H1 (cell line): ENCODE data around the gene FAM237A. TPM values are rescaled to one million over a fixed set of nuclear protein-coding genes. Genes with fewer than 3 reads are reported as not detected.

Experiments
- CTCF ChIA-PET: fragments of 300-600 bp; sonication (Branson Sonifier 250); formaldehyde crosslinking; loops from one replicate; lab custom pipeline; 2021; ENCODE audit not compliant: partially characterized antibody; lab: Charles Lee
- POLR2A ChIA-PET: fragments of 300-600 bp; sonication (Branson Sonifier 250); formaldehyde crosslinking; loops from one replicate; lab custom pipeline; 2021; ENCODE audit warnings: inconsistent platforms; ENCODE audit not compliant: partially characterized antibody; lab: Charles Lee
- DNase-seq, 2 experiments: peaks; one replicate each; pipeline versions ENCODE4 v3.0.0 to v3.0.0-alpha.2; 2010 to 2022; ENCODE audit warnings: low spot score in 2 of 2, low read depth in 1 of 2, mixed read lengths in 1 of 2
- FAIRE-seq: peaks from 2 replicates; lab custom pipeline; 2011; peaks lifted over from hg19 to GRCh38; lab: Jason Lieb, UNC
- H2AFZ ChIP-seq: 2 replicates; pipeline ENCODE4 v1.8.1; 2012; ENCODE audit warnings: low read length, inconsistent platforms
- H2AK5ac ChIP-seq: 2 replicates; pipeline ENCODE4 v1.6.1; 2013; ENCODE audit warnings: low read depth, low read length
- H2BK120ac ChIP-seq: replicated peaks from 2 replicates; pipeline ENCODE3; 2013; ENCODE audit warnings: low read depth, low read length, inconsistent platforms
- H2BK12ac ChIP-seq: 2 replicates; pipeline ENCODE4 v1.6.1; 2013; ENCODE audit warnings: low read depth, low read length
- H2BK15ac ChIP-seq: 2 replicates; pipeline ENCODE4 v1.6.1; 2013; ENCODE audit warnings: low read length
- H2BK20ac ChIP-seq: 2 replicates; pipeline ENCODE4 v1.6.1; 2013; ENCODE audit warnings: low read length
- H2BK5ac ChIP-seq: 2 replicates; pipeline ENCODE4 v1.6.1; 2013; ENCODE audit warnings: low read depth, low read length
- H3K14ac ChIP-seq: 2 replicates; pipeline ENCODE4 v1.6.1; 2013; ENCODE audit warnings: inconsistent platforms; ENCODE audit not compliant: insufficient read length
- H3K18ac ChIP-seq: 2 replicates; pipeline ENCODE4 v1.6.1; 2013; ENCODE audit warnings: low read length; ENCODE audit errors: extremely low read depth
- H3K23ac ChIP-seq: 2 replicates; pipeline ENCODE4 v1.6.1; 2013; ENCODE audit warnings: inconsistent platforms; ENCODE audit not compliant: insufficient read length
- H3K23me2 ChIP-seq: 2 replicates; pipeline ENCODE4 v1.6.1; 2013; ENCODE audit warnings: low read depth, low read length
- H3K27ac ChIP-seq: 2 replicates; pipeline ENCODE4 v1.6.1; 2011; ENCODE audit warnings: low read depth, low read length, inconsistent platforms
- H3K27me3 ChIP-seq, 4 experiments: replicated peaks in 1 of 4; 1 replicate in 1 of 4; 2 replicates in 3 of 4; pipeline versions ENCODE4 v1.6.1 to v1.8.1; 2011 to 2013; ENCODE audit warnings: low read length in 3 of 4, mild to moderate bottlenecking in 3 of 4, inconsistent platforms in 2 of 4, mixed read lengths in 2 of 4, moderate library complexity in 1 of 4; ENCODE audit not compliant: control insufficient read depth in 3 of 4, insufficient read depth in 3 of 4; ENCODE audit errors: extremely low read depth in 1 of 4
- H3K36me3 ChIP-seq, 4 experiments: 2 replicates each; pipeline versions ENCODE4 v1.6.1 to v1.8.1; 2011 to 2013; ENCODE audit warnings: mild to moderate bottlenecking in 4 of 4, low read length in 3 of 4, moderate library complexity in 2 of 4, control low read depth in 1 of 4, inconsistent platforms in 1 of 4; ENCODE audit not compliant: insufficient read depth in 4 of 4, control insufficient read depth in 2 of 4
- H3K4ac ChIP-seq: replicated peaks from 2 replicates; pipeline ENCODE3; 2013; ENCODE audit warnings: low read length, low read depth, mixed read lengths, inconsistent platforms; ENCODE audit not compliant: insufficient read length
- H3K4me1 ChIP-seq, 4 experiments: replicated peaks in 1 of 4; 1 replicate in 1 of 4; 2 replicates in 3 of 4; pipeline versions ENCODE4 v1.6.1 to v1.8.1; 2011 to 2013; ENCODE audit warnings: low read length in 3 of 4, inconsistent platforms in 2 of 4, mixed read lengths in 1 of 4; ENCODE audit not compliant: insufficient read depth in 4 of 4, control insufficient read depth in 3 of 4
- H3K4me2 ChIP-seq, 2 experiments: 2 replicates each; pipeline versions ENCODE4 v1.6.1 to v1.8.1; 2011 to 2013; ENCODE audit warnings: low read depth in 2 of 2, low read length in 2 of 2, control low read depth in 1 of 2, inconsistent platforms in 1 of 2, mild to moderate bottlenecking in 1 of 2; ENCODE audit not compliant: insufficient read depth in 1 of 2
- H3K4me3 ChIP-seq, 4 experiments: fragments of 200-600, 300-600 bp in 1 of 4; sonication (generic), shearing (Covaris generic), sonication (Bioruptor Twin) in 1 of 4; 2 replicates each; pipeline versions ENCODE4 v1.5.1 to v1.8.1; 2011 to 2016; ENCODE audit warnings: low read length in 4 of 4, low read depth in 3 of 4, control low read depth in 2 of 4, inconsistent platforms in 2 of 4, mild to moderate bottlenecking in 2 of 4, mixed read lengths in 1 of 4, moderate library complexity in 1 of 4; ENCODE audit not compliant: insufficient read depth in 2 of 4; ENCODE audit errors: extremely low read depth in 1 of 4
- H3K56ac ChIP-seq: replicated peaks from 2 replicates; pipeline ENCODE3; 2013; ENCODE audit warnings: low read depth, mild to moderate bottlenecking, mixed read lengths, low read length, inconsistent platforms; ENCODE audit not compliant: insufficient read length
- H3K79me1 ChIP-seq: 2 replicates; pipeline ENCODE4 v1.6.1; 2013; ENCODE audit warnings: low read depth, low read length, control low read depth
- H3K79me2 ChIP-seq, 2 experiments: 2 replicates each; pipeline versions ENCODE4 v1.6.1 to v1.8.1; 2012 to 2013; ENCODE audit warnings: low read length in 2 of 2, mild to moderate bottlenecking in 2 of 2, inconsistent platforms in 1 of 2; ENCODE audit not compliant: insufficient read depth in 2 of 2, control insufficient read depth in 1 of 2
- H3K9ac ChIP-seq, 4 experiments: replicated peaks in 1 of 4; 1 replicate in 1 of 4; 2 replicates in 3 of 4; pipeline versions ENCODE4 v1.6.1 to v1.8.1; 2011 to 2013; ENCODE audit warnings: low read depth in 3 of 4, low read length in 3 of 4, control low read depth in 2 of 4, mild to moderate bottlenecking in 2 of 4, moderate library complexity in 2 of 4, inconsistent platforms in 1 of 4; ENCODE audit errors: extremely low read depth in 1 of 4
- H3K9me3 ChIP-seq, 2 experiments: 2 replicates each; pipeline versions ENCODE4 v1.6.1 to v1.8.1; 2012 to 2013; ENCODE audit warnings: mild to moderate bottlenecking in 2 of 2, moderate library complexity in 2 of 2, control low read depth in 1 of 2, inconsistent platforms in 1 of 2, low read depth in 1 of 2, low read length in 1 of 2, mixed read lengths in 1 of 2; ENCODE audit not compliant: insufficient read depth in 2 of 2
- H4K20me1 ChIP-seq, 2 experiments: replicated peaks in 1 of 2; 2 replicates each; pipeline versions ENCODE3 to v1.8.1; 2011 to 2013; ENCODE audit warnings: inconsistent platforms in 2 of 2, low read length in 2 of 2, mild to moderate bottlenecking in 1 of 2; ENCODE audit not compliant: insufficient read depth in 2 of 2, control insufficient read depth in 1 of 2
- H4K5ac ChIP-seq: 2 replicates; pipeline ENCODE4 v1.6.1; 2013; ENCODE audit warnings: low read length, low read depth, mixed read lengths, inconsistent platforms; ENCODE audit not compliant: insufficient read length
- H4K8ac ChIP-seq: 2 replicates; pipeline ENCODE4 v1.8.0; 2013; ENCODE audit warnings: mild to moderate bottlenecking, moderate library complexity, low read length, inconsistent platforms; ENCODE audit not compliant: insufficient read depth; ENCODE audit errors: extremely low read depth
- H4K91ac ChIP-seq: replicated peaks from 2 replicates; pipeline ENCODE3; 2013; ENCODE audit warnings: low read length, mixed read lengths, inconsistent platforms; ENCODE audit not compliant: insufficient read length
- CBX5 ChIP-seq: fragments of 300-800, 300-1000 bp; sonication (generic); IDR thresholded peaks from 2 replicates; pipeline ENCODE4 v1.7.1; 2016; ENCODE audit warnings: antibody characterized with exemption, low read length, low read depth
- CBX8 ChIP-seq: fragments of 300-800, 300-1000 bp; sonication (generic); IDR thresholded peaks from 2 replicates; pipeline ENCODE4 v1.7.1; 2016; ENCODE audit warnings: low read depth, low read length, borderline replicate concordance
- CTCF ChIP-seq, 3 experiments: IDR thresholded peaks; 1 replicate in 2 of 3; 2 replicates in 1 of 3; pipeline versions ENCODE4 v1.5.1 to v1.6.1; 2011; ENCODE audit warnings: low read length in 3 of 3, mild to moderate bottlenecking in 3 of 3, inconsistent platforms in 2 of 3, low read depth in 1 of 3, moderate library complexity in 1 of 3; ENCODE audit not compliant: insufficient read depth in 1 of 3; ENCODE audit errors: control extremely low read depth in 1 of 3
- E2F6 ChIP-seq: IDR thresholded peaks from 2 replicates; pipeline ENCODE4 v1.6.1; 2012; ENCODE audit warnings: inconsistent platforms
- JUND ChIP-seq: IDR thresholded peaks from 2 replicates; pipeline ENCODE4 v1.6.1; 2011; ENCODE audit warnings: mild to moderate bottlenecking, improper control_type of control experiment, low read length
- RAD21 ChIP-seq, 2 experiments: IDR thresholded peaks in 1 of 2; conservative IDR thresholded peaks in 1 of 2; 2 replicates each; pipeline ENCODE4 v1.6.1; 2011; ENCODE audit warnings: low read depth in 2 of 2, low read length in 2 of 2, improper control_type of control experiment in 1 of 2, inconsistent platforms in 1 of 2, mild to moderate bottlenecking in 1 of 2, moderate library complexity in 1 of 2
- WGBS, 2 experiments: shearing (Covaris generic) in 1 of 2; methylation state at CpG; one replicate each; pipeline versions ENCODE4 v1.1.6 to v1.1.7; 2013 to 2015; ENCODE audit warnings: low lambda C conversion rate in 2 of 2, mixed read lengths in 2 of 2, inconsistent platforms in 1 of 2, low coverage in 1 of 2, missing lambda C conversion rate in 1 of 2; ENCODE audit not compliant: insufficient replicate concordance in 2 of 2, insufficient coverage in 1 of 2, insufficient read length in 1 of 2; ENCODE audit errors: extremely low coverage in 1 of 2, missing lambda C conversion rate in 1 of 2; 5-methylcytosine and 5-hydroxymethylcytosine counted together
- polyA plus RNA-seq, 7 experiments: library from polyadenylated mRNA; depleted of rRNA in 3 of 7; stranded (reverse) in 5 of 7; unstranded in 2 of 7; fragments of >200 nt in 5 of 7; fragments of 200-250 nt in 2 of 7; gene quantifications; 1 replicate in 5 of 7; 2 replicates in 1 of 7; 4 replicates in 1 of 7; pipeline versions ENCODE4 v1.2.1 to v1.2.3, GENCODE V29; 2011 to 2013; ENCODE audit warnings: missing spikeins in 2 of 7, mixed read lengths in 2 of 7
- total RNA-seq: library from RNA; stranded (reverse); fragmentation: NEBNext Ultra II Directional; extraction: Animal tissue kit (Norgen Biotek cat#: 25700); gene quantifications from 2 replicates; pipeline ENCODE4 v1.2.1, GENCODE V29; 2021

Gene FAM237A
- total and polyA plus RNA-seq, 2 of the 8 experiments (the other 6 are each of a cell fraction or from before 2014, with no cell fraction given) = not detected

- Histone ChIP-seq H3K9me3 (no peaks in the 10 kb centered on the region), H3K18ac (no peak overlapping the region), H4K91ac (no peak overlapping the region), H4K5ac (no peak overlapping the region), H3K27ac (no peak overlapping the region), H2BK5ac (no peak overlapping the region), H3K23ac (no peak overlapping the region), H3K56ac (no peak overlapping the region), H2BK12ac (no peak overlapping the region), H3K79me1 (no peaks in the 10 kb centered on the region), H3K14ac (no peak overlapping the region), H3K4me1 (no peaks in the 10 kb centered on the region), H3K4me3 (no peak overlapping the region), H3K9ac (no peak overlapping the region), H3K4me2 (no peak overlapping the region), H2BK15ac (no peak overlapping the region), H2BK120ac (no peak overlapping the region), H3K79me2 (no peaks in the 10 kb centered on the region), H2AK5ac (no peak overlapping the region), H3K23me2 (no peaks in the 10 kb centered on the region; the same call in 1 of the 2 replicates), H3K4ac (no peak overlapping the region), H3K27me3 (no peaks in the 10 kb centered on the region), H3K36me3 (no peaks in the 10 kb centered on the region), H4K8ac (no peak overlapping the region), H4K20me1 (no peaks in the 10 kb centered on the region), H2AFZ (no peak overlapping the region), H2BK20ac (no peak overlapping the region)
- DNase-seq = peak; percentile 7 to 50
- FAIRE-seq = peak; percentile 100
- 46% methylated on average over 5 of the region's 5 CpGs; no CpG with 5 or more reads in 1 of the 2 experiments for WGBS, 2 experiments
- CTCF ChIA-PET = interaction anchor here (2.4 to 6.6 kb wide), 2 partner anchors 10 to 88 kb away, joined by 9 to 78 read pairs; no protein-coding TSS in a partner anchor
- TF ChIP-seq E2F6 (no peak), JUND (no peak), CBX5 (no peak), RAD21 (IDR thresholded peaks at IDR 0.05 in 1 of 2, conservative IDR thresholded peaks at IDR 0.05 in 1 of 2; ENCODE audit: low read depth in 2 of 2, low read length in 2 of 2) (peak; percentile 90 to 96), CTCF (IDR thresholded peaks at IDR 0.05; ENCODE audit: control extremely low read depth in 1 of 3, insufficient read depth in 1 of 3, low read depth in 1 of 3, low read length in 3 of 3) (peak in 2 of 3 experiments; percentile 70 to 76; a peak in 3 of 4 replicates), CBX8 (no peak)
- POLR2A ChIA-PET = no interaction called here
These were observed 51.3 kb downstream of the FAM237A start for GRCh38 chr2:206693399-206694137.
